Measurements from ENCODE around the gene DSTYK.

Gene DSTYK

DNA sequence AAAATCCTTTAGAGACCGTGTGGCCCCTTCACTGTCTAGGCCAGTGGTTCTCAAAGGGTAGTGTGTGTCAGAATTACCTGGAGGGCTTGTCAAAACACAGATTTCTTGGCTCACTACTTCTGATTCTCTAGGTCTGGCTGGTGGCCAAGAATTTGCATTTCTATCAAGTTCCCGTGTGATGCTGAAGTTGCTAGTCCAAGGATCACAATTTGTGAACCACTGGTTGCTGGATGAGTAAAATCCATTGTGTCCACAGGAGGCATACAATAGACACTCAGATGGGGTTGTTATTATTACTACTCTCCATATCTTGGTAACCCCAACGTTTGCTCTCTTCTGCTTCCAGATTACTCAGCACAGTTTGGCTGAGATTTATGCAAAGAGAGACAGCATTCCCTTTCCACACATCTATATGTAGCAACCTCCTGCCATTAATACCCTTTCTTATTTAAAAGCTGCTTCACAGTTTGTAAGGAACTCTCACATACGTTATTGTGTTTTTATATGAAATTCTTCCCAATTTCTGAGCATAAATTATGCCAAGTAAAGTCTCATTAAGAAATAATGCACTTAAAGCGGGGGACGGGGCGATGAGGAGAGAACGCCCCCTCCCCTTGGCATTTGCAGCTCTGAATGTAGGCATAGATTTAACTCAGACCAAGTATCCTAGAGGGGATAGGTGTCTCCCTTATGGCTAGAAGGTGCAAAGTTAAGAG is 15.5 kb upstream of the DSTYK start:
- TF ChIP-seq CTCF (conservative IDR thresholded peaks at IDR 0.05; ENCODE audit: low read depth), result no peak
- H3K27ac ChIP-seq, result peak overlapping the region; percentile 86
- CTCF ChIA-PET, result interaction anchor here (0.8 to 7.5 kb wide), 3 partner anchors 16 to 30 kb away, joined by 3 to 166 read pairs (median 3); no protein-coding TSS in a partner anchor
- POLR2A ChIA-PET (ENCODE audit: low non-redundant PET), result no interaction called here
- peak; percentile 76 for DNase-seq (ENCODE audit: low spot score)

- peak; percentile 56 for DNase-seq (ENCODE audit: low spot score)
- peak overlapping the region; percentile 86 for H3K27ac ChIP-seq
- ChIA-PET POLR2A (ENCODE audit: low non-redundant PET) (no interaction called here), CTCF (interaction anchor here (0.6 to 7.5 kb wide), 4 partner anchors 31 to 256 kb away, joined by 3 to 166 read pairs (median 3); no protein-coding TSS in a partner anchor)
- TF ChIP-seq CTCF (conservative IDR thresholded peaks at IDR 0.05; ENCODE audit: low read depth), result no peak
Observed at GRCh38 chr1:205225901-205226765, 14.6 kb upstream of the DSTYK start.

DNA sequence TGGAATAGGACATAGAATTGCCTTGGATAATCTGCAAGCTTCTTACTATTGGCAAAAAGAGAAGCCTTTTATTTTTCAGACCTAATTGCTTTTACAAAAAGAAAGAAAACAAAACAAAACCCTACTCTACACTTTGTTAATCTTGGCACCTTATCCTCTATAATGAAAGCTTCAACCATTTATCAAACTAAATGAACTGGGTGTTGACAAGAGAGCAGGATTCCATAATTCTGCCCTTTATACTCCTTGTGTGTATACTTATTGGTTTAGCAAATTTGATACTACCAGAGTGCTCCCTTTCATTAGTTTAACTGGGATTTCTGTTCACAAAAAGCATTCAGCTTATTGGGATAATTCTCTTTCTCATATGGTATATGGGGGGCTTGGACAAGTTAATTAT is 13.2 kb upstream of the DSTYK start:
- no peak for TF ChIP-seq CTCF (conservative IDR thresholded peaks at IDR 0.05; ENCODE audit: low read depth)
- CTCF ChIA-PET, result no interaction called here
- DNase-seq (ENCODE audit: low spot score), result no peak
- H3K27ac ChIP-seq, result no peak overlapping the region
- POLR2A ChIA-PET (ENCODE audit: low non-redundant PET), result no interaction called here

GRCh38 chr1:205220421-205220820 is 8.9 kb upstream of the DSTYK start:
- DNase-seq (ENCODE audit: low spot score), result no peak
- POLR2A ChIA-PET (ENCODE audit: low non-redundant PET), result no interaction called here
- no peak overlapping the region for H3K27ac ChIP-seq
- CTCF ChIA-PET, result interaction anchor here (0.6 to 1.2 kb wide), 2 partner anchors 36 to 154 kb away, joined by 3 to 7 read pairs; no protein-coding TSS in a partner anchor
- no peak for TF ChIP-seq CTCF (conservative IDR thresholded peaks at IDR 0.05; ENCODE audit: low read depth)

GRCh38 chr1:205217418-205217817 is 5.9 kb upstream of the DSTYK start:
- ChIA-PET POLR2A (ENCODE audit: low non-redundant PET) (no interaction called here), CTCF (interaction anchor here (0.5 kb wide), 1 partner anchor 43 kb away, joined by 3 read pairs; no protein-coding TSS in a partner anchor)
- no peak overlapping the region for H3K27ac ChIP-seq
- no peak for DNase-seq (ENCODE audit: low spot score)
- TF ChIP-seq CTCF (conservative IDR thresholded peaks at IDR 0.05; ENCODE audit: low read depth), result no peak

DNA sequence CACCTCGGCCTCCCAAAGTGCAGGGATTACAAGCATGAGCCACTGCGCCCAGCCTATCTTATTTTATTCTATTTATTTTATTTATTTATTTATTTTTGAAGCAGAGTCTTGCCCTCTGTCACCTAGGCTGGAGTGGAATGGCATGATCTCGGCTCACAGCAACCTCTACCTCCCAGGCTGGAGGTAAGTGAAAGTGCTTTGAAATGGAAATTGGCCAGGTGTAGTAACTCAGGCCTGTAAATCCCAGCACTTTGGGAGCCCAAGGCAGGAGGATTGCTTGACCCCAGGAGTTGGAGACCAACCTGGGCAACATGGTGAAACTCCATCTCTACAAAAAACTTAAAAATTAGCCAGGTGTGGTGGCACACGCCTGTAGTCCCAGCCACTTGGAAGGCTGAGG is 5.1 kb upstream of the DSTYK start:
- H3K27ac ChIP-seq, result no peak overlapping the region
- ChIA-PET CTCF (interaction anchor here (0.5 kb wide), 1 partner anchor 44 kb away, joined by 3 read pairs; no protein-coding TSS in a partner anchor), POLR2A (ENCODE audit: low non-redundant PET) (no interaction called here)
- TF ChIP-seq CTCF (conservative IDR thresholded peaks at IDR 0.05; ENCODE audit: low read depth), result no peak
- DNase-seq (ENCODE audit: low spot score), result no peak
